Fibroblast of skin of right quadriceps (primary cell): ENCODE data around the gene GMIP.

Source experiments
- DNase-seq: peaks from one replicate; pipeline ENCODE4 v3.0.0-alpha.2; 2013

Gene GMIP

DNA sequence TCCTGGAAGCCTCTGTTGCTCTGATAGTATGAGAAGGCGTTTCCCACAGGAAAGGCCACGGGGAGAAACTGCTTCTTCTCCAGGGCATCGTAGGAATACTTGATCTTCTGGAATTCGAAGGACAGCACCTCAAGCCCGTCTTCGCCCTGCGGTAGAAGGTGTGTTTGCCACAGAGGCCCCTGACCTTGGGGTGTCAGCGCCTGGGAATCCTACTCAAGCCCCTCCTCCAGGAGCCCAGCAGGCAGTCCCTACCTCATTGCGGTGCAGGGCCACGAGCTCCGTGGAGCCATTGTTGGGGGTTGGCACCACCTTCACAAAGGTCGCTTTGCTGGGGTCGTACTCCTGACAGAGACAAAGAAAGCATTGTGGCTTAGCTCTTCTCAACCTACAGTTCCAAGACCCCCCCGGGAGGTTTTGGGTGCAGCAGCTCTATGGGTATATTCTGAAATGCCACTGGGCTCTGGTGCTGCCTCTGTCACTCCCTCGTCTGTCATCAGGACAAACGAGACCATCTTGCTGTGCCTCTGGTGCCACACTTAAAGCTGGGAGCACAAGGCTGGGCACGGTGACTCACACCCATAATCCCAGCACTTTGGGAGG, 16.3 kb upstream of the GMIP start:
- no peak for DNase-seq

DNA sequence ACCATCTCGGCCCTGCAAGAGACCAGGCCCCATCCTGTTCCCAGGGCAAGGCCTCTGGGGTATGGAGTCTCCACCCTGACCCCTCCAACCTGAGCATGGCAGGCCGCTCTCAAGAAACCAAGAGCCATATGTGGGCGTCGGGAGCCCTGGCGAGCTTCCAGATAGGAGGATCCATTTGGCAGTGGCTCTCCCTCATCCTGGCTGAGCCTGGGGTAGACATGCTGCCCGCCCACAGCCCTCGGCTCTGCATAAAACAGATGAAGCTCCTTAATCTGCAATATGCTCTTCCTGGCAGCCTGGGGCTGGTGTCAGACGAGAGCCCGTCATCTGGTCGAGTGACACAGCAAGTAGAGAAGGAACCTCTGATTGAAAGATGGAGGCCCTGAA, 13.9 kb upstream of the GMIP start:
- no peak for DNase-seq

DNA sequence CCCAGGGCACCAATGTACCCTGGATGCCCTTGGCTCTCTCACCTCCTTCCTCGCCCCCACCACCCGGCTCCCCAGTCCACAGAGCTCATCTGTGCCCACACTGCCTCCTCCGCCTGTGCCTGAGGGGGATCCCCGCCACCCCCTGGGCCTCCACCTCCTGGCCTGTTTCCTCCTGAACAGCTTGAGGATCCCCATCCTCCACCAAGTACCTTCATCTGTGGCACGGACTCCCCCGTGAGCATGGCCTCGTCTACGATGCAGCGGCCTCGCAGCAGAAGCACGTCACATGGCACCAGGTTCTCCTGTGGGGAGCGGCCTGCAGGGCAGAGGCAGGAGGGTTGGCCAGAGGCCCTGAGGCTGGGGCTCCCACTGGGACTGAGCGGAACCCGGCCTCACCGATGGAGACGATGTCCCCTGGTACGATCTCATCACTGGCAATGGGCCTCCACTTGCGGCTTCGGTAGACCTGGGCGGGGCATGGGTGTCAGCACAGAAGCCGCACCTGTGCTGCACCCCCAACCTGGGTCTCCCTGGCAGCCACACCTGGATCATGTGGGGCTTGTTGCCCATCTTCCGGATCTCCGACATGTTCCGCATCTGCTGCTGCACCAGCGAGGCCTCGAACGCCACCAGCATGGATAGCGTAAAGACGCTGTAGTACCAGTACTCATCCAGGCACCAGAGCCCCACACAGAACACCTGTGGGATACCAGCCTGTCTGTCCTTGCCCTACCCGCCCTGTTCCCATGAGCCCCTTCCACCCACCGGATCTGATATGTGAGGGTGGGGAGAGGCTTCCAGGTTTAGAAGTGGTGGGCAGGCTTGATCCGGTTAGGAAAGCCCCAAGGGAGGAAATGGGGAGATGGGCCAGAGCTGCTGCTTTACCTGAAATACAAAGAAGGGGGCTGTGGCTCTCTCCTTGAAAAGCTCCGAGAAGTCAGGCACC, 13.3 kb upstream of the GMIP start:
- no peak for DNase-seq

- DNase-seq = no peak
These were observed 12.3 kb upstream of the GMIP start for GRCh38 chr19:19655641-19656343.

- no peak for DNase-seq
These were observed 11.7 kb upstream of the GMIP start for GRCh38 chr19:19655051-19655594.

- DNase-seq = no peak
These were observed 11.0 kb upstream of the GMIP start for GRCh38 chr19:19654441-19654840.

- DNase-seq = no peak
These were observed 10.2 kb upstream of the GMIP start for GRCh38 chr19:19653597-19654147.

- DNase-seq = no peak
These were observed 9.2 kb upstream of the GMIP start for GRCh38 chr19:19652482-19653295.

DNA sequence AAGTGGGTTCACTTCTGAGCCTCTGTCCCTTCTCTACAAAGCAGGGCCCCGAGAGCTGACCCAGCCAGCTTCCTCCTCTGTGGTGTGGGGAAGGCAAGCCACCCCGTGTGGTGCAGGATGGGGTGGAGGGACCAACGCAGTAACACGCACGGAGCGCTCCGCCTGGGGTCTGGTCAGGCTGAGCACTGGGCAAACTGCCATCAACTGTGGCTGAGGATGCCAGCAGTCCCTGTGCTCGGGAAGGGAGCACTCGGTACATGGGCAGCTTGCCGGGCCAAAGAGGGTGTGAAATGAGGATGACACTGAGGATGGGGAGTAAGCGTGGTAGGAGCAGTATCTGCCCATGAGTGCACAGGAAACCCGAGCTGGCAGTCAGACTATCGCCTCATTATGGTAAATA, 7.6 kb upstream of the GMIP start:
- no peak for DNase-seq

DNA sequence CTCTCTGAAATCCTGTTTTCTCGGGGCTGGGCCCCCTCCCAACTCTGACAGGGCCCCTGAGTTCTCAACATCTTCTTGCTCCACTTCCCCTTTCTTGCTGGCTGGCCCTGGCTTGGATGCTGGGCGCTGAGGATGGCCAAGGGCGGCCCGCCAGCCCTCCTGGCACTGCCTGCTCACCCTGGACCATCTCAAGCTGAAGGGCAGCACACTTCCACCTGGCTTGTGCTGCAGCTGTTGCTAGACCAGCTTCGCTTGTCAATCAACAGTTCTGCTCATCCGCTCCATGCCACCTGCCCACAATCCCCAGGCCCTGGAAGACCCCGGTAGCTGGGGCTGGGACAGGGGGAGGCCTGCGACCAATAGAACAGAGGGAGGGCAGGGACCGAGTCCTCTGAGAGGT, 6.9 kb upstream of the GMIP start:
- DNase-seq = no peak

GRCh38 chr19:19649580-19649995, 6.1 kb upstream of the GMIP start:
- no peak for DNase-seq

DNA sequence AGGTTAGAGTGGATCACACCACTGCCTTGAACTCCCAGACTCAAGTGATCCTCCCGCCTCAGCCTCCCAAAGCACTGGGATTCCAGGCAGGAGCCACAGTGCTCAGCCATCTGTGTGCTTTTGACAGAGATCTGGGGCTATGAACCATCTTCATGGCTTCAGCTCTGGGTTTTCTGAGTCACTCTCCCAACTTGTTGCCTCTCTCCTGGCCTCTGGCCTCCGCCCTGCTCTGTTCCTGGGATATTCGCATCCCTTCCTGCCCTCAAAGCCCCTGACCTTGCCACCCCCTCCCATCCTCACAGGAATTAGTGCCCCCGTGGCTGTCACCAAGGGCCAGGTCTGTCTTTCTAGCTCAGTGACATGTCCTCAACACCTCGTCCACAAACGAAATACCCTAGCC, 5.7 kb upstream of the GMIP start:
- DNase-seq = no peak

- no peak for DNase-seq
These were observed 3.8 kb upstream of the GMIP start for GRCh38 chr19:19647037-19647835.

DNA sequence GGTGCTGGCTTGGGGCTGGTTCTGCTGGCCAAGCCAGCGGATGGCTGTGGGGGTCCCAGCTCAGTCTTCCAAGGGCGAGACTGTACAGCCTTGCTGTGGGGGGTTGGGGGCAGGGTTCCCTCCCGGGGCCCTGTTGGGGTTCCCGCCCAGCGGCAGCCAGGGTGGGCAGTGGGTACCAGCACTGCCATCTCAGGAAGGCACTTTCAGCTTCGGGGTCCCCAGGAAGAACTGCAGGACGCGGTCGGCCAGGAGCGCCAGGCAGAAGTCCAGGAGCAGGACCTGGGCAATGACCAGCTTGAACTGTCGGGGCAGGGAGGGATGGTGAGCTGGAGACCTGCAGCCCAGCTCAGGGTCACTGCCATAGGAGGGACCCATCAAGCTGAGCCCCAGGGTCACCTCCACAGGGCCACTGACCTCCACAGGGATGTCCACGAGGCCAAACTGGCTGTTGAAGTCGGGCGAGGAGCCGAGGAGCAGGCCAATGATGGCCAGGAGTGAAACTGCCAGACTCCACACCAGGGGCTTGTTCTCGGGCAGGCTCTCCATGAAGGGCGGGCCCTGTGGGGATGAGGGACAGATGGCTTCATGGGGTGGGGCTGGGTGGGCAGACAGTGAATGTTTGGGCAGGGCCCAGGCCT, 1.9 kb upstream of the GMIP start:
- no peak for DNase-seq

- DNase-seq = no peak
These were observed 564 bp upstream of the GMIP start for GRCh38 chr19:19644054-19644388.

DNA sequence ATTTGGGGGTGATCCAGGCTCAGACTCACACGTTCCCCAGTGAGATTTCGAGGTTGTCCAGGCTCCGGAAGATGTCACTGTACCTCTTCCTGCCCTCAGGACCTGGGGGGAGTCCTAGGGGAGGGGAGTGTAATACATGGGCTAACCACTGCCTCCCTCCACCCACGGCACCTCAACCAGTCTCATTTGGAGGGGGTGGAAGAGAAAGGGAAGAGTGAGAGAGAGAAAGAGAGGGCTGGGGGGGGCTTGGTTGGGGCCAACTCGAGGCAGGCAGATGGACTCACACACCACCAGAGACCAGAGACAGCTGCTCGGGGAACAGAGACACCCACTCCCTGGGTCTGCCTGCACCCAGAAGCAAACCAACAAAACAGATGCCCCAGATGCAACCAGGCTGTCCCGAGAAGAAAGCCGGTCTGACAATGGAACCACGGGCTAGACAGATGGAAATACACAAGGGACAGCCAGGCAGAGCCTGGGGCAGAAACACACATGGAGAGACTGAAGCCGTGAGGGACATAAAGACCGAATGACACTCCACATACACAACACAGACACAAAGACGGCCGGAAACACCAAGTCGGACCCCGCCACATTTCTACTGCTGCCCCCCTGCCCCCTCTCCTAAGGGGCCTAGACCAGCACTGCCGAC, 825 bp downstream of the GMIP start:
- DNase-seq = peak; percentile 13

DNA sequence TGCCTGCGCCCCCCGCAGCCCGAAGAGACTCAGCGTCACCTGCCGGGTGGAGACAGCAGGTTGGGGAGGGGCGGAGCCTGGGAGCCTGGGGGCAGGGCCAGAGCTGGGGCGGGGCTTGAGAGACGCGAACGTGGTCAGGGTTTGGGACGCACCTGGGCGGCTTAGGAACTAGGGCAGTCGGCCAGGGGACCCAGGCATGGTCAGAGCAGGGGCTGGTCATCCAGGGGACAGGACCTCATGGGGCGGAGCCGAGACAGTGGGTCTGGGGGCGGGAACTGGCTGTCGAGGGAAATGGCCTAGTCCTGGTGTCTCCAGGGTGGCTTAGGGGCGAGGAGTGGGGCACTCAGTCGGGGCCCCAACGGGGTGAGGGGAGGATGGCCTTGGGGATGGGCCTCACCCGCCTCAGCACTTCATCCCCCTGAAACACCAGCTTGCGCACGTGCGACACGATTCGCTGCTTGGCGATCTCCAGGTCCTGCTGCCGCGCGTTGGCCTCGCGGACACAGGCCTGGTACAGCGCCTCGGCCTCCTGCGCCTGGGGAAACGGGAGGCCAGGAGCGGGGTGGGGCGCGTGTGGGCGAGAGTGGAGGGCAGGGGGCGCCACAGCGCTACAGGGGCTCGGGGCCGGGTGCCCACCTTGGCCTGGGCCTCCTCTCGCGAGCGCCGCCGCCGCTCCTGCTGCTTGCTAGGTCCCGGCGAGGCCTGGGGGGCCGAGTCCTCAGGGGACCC, 5.8 kb downstream of the GMIP start:
- no peak for DNase-seq

- no peak for DNase-seq
These were observed 6.3 kb downstream of the GMIP start for GRCh38 chr19:19637186-19637522.

DNA sequence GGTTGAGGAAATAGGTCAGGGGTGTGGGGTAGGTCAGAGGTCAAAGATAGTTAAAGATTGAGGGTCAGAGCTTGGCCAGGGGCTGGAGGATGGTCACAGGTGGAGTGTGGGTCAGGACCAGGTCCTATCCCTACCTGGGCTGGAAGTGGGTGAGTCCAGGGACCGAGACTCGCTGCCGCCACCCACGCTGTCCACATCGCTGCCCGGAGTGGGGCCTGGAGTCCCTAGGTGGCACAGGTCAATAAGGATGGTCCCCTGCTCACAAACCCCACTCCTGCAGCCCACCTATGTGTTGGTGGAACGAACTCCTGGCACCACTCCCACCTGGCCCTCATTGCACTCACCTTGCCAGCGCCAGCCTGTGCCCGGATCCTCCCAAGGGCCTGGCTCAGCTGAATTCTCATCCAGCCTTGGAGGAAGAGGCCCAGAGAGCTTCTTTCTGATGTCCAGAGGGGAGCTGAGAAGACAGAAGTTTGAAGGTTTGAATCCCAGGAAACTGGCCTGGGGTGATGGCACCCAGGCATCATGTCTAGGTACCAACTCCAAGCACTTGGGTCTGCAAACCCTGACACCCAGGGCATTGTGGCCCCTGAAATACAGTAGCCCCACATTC, 6.8 kb downstream of the GMIP start:
- DNase-seq = no peak

- no peak for DNase-seq
These were observed 8.1 kb downstream of the GMIP start for GRCh38 chr19:19635313-19635702.
